Measurements from ENCODE around the gene RTL10.

- TF ChIP-seq FLYWCH1 (CRISPR knock-in tag; IDR thresholded peaks at IDR 0.05) (no peak), POLR2AphosphoS5 (IDR thresholded peaks at IDR 0.05; ENCODE audit: low read depth, low read length) (no peak), ATF5 (CRISPR knock-in tag; IDR thresholded peaks at IDR 0.05; ENCODE audit: low read depth) (no peak), ZBTB26 (CRISPR knock-in tag; IDR thresholded peaks at IDR 0.05; ENCODE audit: borderline replicate concordance) (no peak), KLF15 (CRISPR knock-in tag; IDR thresholded peaks at IDR 0.05; ENCODE audit: borderline replicate concordance) (no peak), ELF4 (CRISPR knock-in tag; IDR thresholded peaks at IDR 0.05; ENCODE audit: borderline replicate concordance) (no peak), MXI1 (IDR thresholded peaks at IDR 0.05; ENCODE audit: borderline replicate concordance, low read depth, low read length) (no peak), E2F2 (CRISPR knock-in tag; IDR thresholded peaks at IDR 0.05; ENCODE audit: borderline replicate concordance) (no peak), CTCF (CRISPR knock-in tag; IDR thresholded peaks at IDR 0.05) (no peak), POLR2AphosphoS2 (IDR thresholded peaks at IDR 0.05; ENCODE audit: low read depth, low read length) (no peak), SP4 (CRISPR knock-in tag; IDR thresholded peaks at IDR 0.05) (no peak), SIN3A (IDR thresholded peaks at IDR 0.05; ENCODE audit: borderline replicate concordance, low read depth, low read length) (no peak)
Observed at GRCh38 chr22:19809741-19810140, 44.9 kb downstream of the RTL10 start.

All from HepG2 (cell line).